ENCODE results near the gene NCBP3. TPM values are rescaled to one million over a fixed set of nuclear protein-coding genes. Genes with fewer than 3 reads are reported as not detected.

Gene NCBP3
- total and polyA plus RNA-seq, 2 donors (not counting 3 experiments of a cell fraction or from before 2014, with no cell fraction given), result 18.2 to 51.1 TPM

DNA sequence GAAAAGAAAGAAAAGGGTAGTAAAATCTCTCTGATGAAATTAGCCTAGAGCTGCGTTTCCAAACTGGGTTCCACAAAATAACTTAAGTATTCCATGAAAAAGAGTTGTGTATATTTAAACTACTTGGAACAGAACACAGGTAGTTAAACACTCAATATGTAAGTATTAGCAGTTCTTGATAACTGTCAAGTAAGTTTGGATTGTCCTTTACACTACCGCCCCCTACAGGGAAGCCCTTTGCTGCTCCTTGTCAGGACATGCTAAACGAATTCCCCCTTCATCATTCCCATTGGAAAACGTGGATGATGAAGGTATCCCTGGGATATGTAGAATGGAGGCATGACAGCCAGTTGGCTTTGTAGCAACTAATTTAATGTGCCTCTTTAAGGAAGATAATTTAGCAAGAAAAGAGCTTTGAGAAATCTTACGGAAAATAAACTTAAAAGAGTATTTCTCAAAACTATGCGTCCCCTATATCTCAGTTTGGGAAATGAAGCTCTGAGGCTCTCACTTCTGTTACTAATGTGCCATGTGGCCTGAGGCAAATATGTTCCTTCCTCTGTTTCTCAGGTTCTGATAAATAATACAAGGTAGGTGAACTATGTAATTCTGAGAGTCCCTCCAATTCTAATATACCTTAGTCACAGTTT, 18.8 kb downstream of the NCBP3 start:
- Histone ChIP-seq H3K4me2 (ENCODE audit: insufficient read depth, low read length) (no peak overlapping the region), H3K36me3 (ENCODE audit: control insufficient read depth in 2 of 2, extremely low read depth in 1 of 2, insufficient read depth in 2 of 2, low read length in 2 of 2) (peaks cover 14 to 21% of the 10 kb centered on the region in 2 experiments)

More for the DNA sequence above, 18.8 kb downstream of the NCBP3 start:
- H3K27me3 ChIP-seq (ENCODE audit: control insufficient read depth in 2 of 2, insufficient read depth in 2 of 2, low read length in 2 of 2), result no peaks in the 10 kb centered on the region
- DNase-seq (ENCODE audit: low read depth, low spot score) (peak; percentile 79), FAIRE-seq (peak; percentile 71)
- no peaks in the 10 kb centered on the region for H3K9me1 ChIP-seq (replicated peaks; ENCODE audit: control insufficient read depth, extremely low read depth, insufficient read depth, low read length)
- no peaks in the 10 kb centered on the region for H3K9me3 ChIP-seq (replicated peaks; ENCODE audit: control insufficient read depth, insufficient read depth, low read length)
- POLR2A ChIA-PET, result no interaction called here
- no peaks in the 10 kb centered on the region for H4K20me1 ChIP-seq (replicated peaks; ENCODE audit: control insufficient read depth, extremely low read depth, insufficient read depth, low read length)
- CTCF ChIA-PET, result interaction anchor here (0.7 to 6.1 kb wide), 13 partner anchors 11 to 779 kb away, joined by 3 to 112 read pairs (median 6); partner anchors contain the start of gene HASPIN
- no peak overlapping the region for H3K4me3 ChIP-seq (replicated peaks in 1 of 3; ENCODE audit: insufficient read depth in 1 of 3, low read depth in 1 of 3, low read length in 3 of 3)
- H3K9ac ChIP-seq (replicated peaks; ENCODE audit: extremely low read depth, insufficient read depth, low read length), result no peak overlapping the region
- no TSS peak for BruUV-seq (replicated peaks)
- H3K27ac ChIP-seq (ENCODE audit: insufficient read depth, low read depth, low read length), result no peak overlapping the region
- peaks cover 3% of the 10 kb centered on the region for H3K79me2 ChIP-seq (ENCODE audit: control insufficient read depth, insufficient read depth, low read length)
- no peaks in the 10 kb centered on the region for H3K4me1 ChIP-seq (ENCODE audit: control insufficient read depth, extremely low read depth, insufficient read depth, low read length)
- no peak overlapping the region for H2AFZ ChIP-seq (ENCODE audit: low read depth, low read length)
- peak; percentile 64 to 71 for TF ChIP-seq CTCF (IDR thresholded peaks at IDR 0.05; ENCODE audit: extremely low read depth in 1 of 2, insufficient read depth in 1 of 2, low read depth in 1 of 2, low read length in 2 of 2)
- TF ChIP-seq EZH2 (IDR thresholded peaks at IDR 0.05; ENCODE audit: borderline replicate concordance, low read depth, low read length, severe bottlenecking), result no peak
- dilution Hi-C loops (cut with MboI; ENCODE audit: extremely low pct_ligation_motif_present, low sequenced_read_pairs) (no loop called here), intact Hi-C loops (cut with micrococcal nuclease) (loop anchor here (1.0 to 10.0 kb wide), 3 partner anchors 90 to 782 kb away; no protein-coding TSS in a partner anchor)

Data from endothelial cell of umbilical vein (primary cell).